OCI-LY1 (cell line): ENCODE data around the gene PTPRN2.

ENCODE experiments used
- CTCF ChIP-seq: fragments of 200-600 bp; sonication (generic), shearing (Covaris generic); IDR thresholded peaks from 2 replicates; pipeline ENCODE4 v1.5.1; 2017; ENCODE audit warnings: mild to moderate bottlenecking, antibody characterized with exemption, low read length, moderate library complexity, mixed read lengths
- EZH2 ChIP-seq: fragments of 200-600 bp; sonication (generic), shearing (Covaris generic); IDR thresholded peaks from 2 replicates; pipeline ENCODE4 v1.8.0; 2017; ENCODE audit warnings: borderline replicate concordance, mixed run types, mild to moderate bottlenecking, antibody characterized with exemption, low read length, moderate library complexity, mixed read lengths

GRCh38 chr7:157754416-157754790 is 833.2 kb downstream of the PTPRN2 start:
- TF ChIP-seq CTCF (no peak), EZH2 (no peak)
